Type B pancreatic cell (in vitro differentiated cells): ENCODE measurements around the gene OGG1. TPM values are rescaled to one million over a fixed set of nuclear protein-coding genes. Genes with fewer than 3 reads are reported as not detected.

ENCODE experiments used
- DNase-seq: peaks from one replicate; pipeline ENCODE4 v3.0.0; 2021; ENCODE audit warnings: mixed read lengths; ENCODE audit not compliant: unreplicated experiment; ENCODE audit errors: extremely low spot score
- H3K27ac Mint-ChIP-seq: 2 replicates; pipeline ENCODE4 v1.8.0; 2021; ENCODE audit warnings: mild to moderate bottlenecking, mixed read lengths
- H3K27me3 Mint-ChIP-seq: 2 replicates; pipeline ENCODE4 v1.8.0; 2021; ENCODE audit warnings: mixed read lengths
- H3K36me3 Mint-ChIP-seq: 2 replicates; pipeline ENCODE4 v1.8.0; 2021; ENCODE audit warnings: mixed read lengths
- H3K4me1 Mint-ChIP-seq: one replicate; pipeline ENCODE4 v1.8.0; 2021; ENCODE audit warnings: mixed read lengths; ENCODE audit not compliant: unreplicated experiment
- H3K4me3 Mint-ChIP-seq: 2 replicates; pipeline ENCODE4 v1.8.0; 2021; ENCODE audit warnings: mild to moderate bottlenecking, mixed read lengths
- H3K9me3 Mint-ChIP-seq: 2 replicates; pipeline ENCODE4 v1.8.0; 2021; ENCODE audit warnings: mixed read lengths
- total RNA-seq: library from RNA; stranded (reverse); gene quantifications from 2 replicates; pipeline ENCODE4 v1.2.1, GENCODE V29; 2021; ENCODE audit warnings: low replicate concordance
- TF ChIP-seq, protein P1 (sequence below): fragments of 200-600 bp; sonication (generic); conservative IDR thresholded peaks from 2 replicates; pipeline ENCODE4 v1.5.0; 2021; ENCODE audit warnings: antibody characterized with exemption, mild to moderate bottlenecking

The OGG1 gene
- total RNA-seq, 1 donor from 2014 or later, result 40.4 TPM

DNA sequence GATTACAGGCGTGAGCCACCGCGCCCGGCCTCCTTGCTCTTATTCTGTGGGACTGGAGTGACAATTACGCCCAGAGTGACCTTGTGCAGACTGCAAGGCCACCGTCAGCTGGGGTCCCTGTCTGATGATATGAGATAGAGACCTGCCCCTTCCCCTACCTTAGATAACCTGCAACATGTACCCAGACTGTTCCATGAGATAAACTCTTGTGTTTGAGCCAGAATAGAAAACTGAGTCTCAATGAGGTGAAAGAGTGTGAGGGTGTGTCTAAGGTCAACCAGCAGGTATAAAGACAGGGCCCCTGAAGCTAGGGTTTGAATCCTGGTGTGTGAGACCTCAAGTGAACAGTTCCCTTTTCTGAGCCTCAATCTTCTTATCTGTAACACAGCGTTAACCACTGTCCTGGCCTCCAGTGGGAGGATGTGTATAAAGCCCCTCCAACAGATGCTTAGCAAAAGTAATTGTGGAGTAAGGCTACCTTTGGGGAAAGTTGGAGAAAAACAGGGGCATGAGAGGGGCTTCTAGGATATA lies 36.5 kb downstream of the OGG1 start:
- Mint-ChIP-seq H3K27me3 (no peaks in the 10 kb centered on the region), H3K36me3 (peaks cover 32% of the 10 kb centered on the region), H3K4me3 (no peak overlapping the region), H3K4me1 (no peaks in the 10 kb centered on the region), H3K27ac (no peak overlapping the region), H3K9me3 (no peaks in the 10 kb centered on the region)
- no peak for DNase-seq
- TF ChIP-seq, protein P1, sequence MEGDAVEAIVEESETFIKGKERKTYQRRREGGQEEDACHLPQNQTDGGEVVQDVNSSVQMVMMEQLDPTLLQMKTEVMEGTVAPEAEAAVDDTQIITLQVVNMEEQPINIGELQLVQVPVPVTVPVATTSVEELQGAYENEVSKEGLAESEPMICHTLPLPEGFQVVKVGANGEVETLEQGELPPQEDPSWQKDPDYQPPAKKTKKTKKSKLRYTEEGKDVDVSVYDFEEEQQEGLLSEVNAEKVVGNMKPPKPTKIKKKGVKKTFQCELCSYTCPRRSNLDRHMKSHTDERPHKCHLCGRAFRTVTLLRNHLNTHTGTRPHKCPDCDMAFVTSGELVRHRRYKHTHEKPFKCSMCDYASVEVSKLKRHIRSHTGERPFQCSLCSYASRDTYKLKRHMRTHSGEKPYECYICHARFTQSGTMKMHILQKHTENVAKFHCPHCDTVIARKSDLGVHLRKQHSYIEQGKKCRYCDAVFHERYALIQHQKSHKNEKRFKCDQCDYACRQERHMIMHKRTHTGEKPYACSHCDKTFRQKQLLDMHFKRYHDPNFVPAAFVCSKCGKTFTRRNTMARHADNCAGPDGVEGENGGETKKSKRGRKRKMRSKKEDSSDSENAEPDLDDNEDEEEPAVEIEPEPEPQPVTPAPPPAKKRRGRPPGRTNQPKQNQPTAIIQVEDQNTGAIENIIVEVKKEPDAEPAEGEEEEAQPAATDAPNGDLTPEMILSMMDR, result no peak

DNA sequence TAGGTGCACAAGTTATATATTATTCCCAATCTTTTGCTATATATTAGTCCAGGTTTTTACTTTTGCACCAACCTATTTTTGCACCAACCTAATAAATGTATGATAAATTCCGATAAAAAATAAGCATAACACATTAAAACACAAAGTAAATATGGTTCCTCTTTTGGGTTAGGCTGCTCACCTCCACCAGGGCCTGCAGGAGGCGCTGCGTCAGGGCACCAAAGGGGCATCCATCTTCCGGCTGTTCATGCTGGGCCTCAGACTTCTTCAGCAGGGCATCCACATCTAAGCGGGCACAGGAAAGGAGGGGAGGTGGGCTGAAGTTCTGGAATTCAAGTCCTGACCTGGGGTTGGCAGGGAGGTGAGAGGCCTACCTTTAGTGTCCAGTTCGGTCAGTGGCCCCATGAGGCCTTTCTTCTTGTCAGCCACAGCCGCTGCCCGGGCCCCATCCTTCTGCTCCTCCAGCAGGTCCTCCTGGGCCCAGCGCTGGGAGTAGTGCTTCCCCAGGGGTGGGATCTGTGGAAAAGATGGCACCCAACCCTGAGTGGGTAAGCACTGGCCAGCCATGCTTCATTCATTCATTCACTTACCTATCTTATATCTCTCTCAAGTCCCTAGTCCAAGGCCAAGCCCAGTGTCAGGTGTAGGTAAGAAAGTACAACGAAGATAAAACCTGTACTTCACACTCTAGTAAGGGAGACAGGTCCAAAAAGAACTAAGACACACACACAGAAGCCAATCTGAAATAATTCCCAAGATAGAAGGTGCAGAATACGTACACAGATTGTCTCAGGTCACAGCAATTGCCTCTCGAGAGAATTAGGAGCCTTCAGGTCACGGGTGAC lies 37.3 kb downstream of the OGG1 start:
- Mint-ChIP-seq H3K9me3 (no peaks in the 10 kb centered on the region), H3K4me1 (peaks cover 6% of the 10 kb centered on the region), H3K27ac (no peak overlapping the region), H3K27me3 (no peaks in the 10 kb centered on the region), H3K36me3 (peaks cover 32% of the 10 kb centered on the region), H3K4me3 (no peak overlapping the region)
- TF ChIP-seq, protein P1, result peak; percentile 70
- DNase-seq, result no peak

DNA sequence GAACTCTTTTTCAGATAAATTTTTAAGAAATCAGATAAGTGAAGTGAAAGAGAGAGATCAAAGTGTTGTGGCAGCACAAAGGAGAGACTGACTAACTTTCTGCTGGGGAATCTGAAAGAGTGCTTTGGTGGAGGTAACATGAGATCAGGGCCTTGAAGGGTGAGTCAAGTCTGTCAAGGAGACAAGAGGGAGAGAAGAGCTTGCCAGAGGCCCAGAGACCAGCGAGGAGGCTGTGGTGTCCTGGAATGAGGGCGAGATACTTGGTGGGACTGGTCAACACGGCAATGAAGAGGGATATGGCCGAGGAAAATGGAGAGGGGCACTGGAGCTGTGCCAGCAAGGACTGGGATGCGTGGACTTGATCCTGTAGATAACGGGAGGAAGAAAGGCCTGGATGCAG lies 38.0 kb downstream of the OGG1 start:
- no peak for DNase-seq
- no peak overlapping the region for H3K4me3 Mint-ChIP-seq
- no peaks in the 10 kb centered on the region for H3K27me3 Mint-ChIP-seq
- H3K9me3 Mint-ChIP-seq, result no peaks in the 10 kb centered on the region
- no peak overlapping the region for H3K27ac Mint-ChIP-seq
- peaks cover 32% of the 10 kb centered on the region for H3K36me3 Mint-ChIP-seq
- peaks cover 6% of the 10 kb centered on the region for H3K4me1 Mint-ChIP-seq
- TF ChIP-seq, protein P1, result no peak

DNA sequence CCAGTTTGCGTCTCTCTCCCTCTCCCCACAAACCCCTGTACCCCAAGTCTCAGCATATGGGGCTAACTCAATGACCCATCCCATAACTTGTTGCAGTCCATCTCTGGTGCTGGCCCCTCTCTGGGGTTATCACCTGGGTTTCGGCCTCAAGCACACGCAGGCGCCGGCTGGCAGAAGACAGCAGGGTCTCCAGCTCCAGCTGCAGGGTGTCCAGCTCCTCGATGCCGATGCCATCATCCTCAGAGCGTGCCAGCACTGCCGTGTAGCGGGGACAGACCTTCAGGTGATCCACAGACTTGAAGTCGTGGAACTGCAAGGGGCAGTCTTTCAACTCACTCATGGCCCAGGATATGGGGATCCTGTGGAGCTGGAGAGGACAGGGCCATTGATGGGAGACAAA lies 41.4 kb downstream of the OGG1 start:
- Mint-ChIP-seq H3K36me3 (peaks cover 28% of the 10 kb centered on the region), H3K9me3 (no peaks in the 10 kb centered on the region), H3K4me3 (peak overlapping the region; percentile 98), H3K27ac (no peak overlapping the region), H3K27me3 (no peaks in the 10 kb centered on the region), H3K4me1 (peaks cover 14% of the 10 kb centered on the region)
- TF ChIP-seq, protein P1, result no peak
- no peak for DNase-seq

DNA sequence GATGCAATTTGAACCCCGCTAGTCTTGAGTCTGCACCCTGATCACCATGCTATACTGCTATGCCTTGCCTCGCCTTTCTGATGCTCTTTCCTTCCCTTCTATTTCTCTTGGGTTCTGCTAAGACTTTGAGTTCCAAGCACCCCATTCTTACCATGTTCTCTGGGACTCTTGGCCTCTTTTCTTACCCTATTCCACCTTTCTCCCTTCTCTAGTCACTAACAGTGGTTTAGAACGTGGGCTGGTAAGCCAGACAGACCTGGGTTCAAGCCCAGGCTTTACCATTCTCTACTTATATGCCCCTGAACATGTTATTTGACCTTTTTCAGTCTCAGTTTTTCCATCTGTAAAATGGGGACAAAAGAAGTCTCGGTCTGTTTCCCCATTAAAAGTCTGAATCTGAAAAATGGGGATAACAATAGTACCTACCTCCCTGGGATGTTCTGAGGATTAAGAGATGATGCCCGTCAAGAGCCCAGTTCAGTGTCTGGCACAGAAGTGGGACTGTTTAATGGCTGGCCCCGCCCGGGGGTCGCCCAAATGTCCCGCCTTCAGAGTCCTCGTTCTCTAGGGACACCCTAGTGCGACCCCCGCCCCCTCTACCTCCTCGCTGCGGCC lies 42.1 kb downstream of the OGG1 start:
- no peak for DNase-seq
- Mint-ChIP-seq H3K4me1 (peaks cover 14% of the 10 kb centered on the region), H3K4me3 (peak overlapping the region; percentile 98), H3K27me3 (no peaks in the 10 kb centered on the region), H3K27ac (peak overlapping the region; percentile 100), H3K9me3 (no peaks in the 10 kb centered on the region), H3K36me3 (peaks cover 22% of the 10 kb centered on the region)
- TF ChIP-seq, protein P1, result no peak
